ENCODE data around the gene SMIM14. TPM values are rescaled to one million over a fixed set of nuclear protein-coding genes. Genes with fewer than 3 reads are reported as not detected.
A peak's percentile ranks its signal among the peaks of the same experiment; 100 is the strongest.

Gene SMIM14
- total RNA-seq, 1 donor from 2014 or later: 91.0 TPM

DNA sequence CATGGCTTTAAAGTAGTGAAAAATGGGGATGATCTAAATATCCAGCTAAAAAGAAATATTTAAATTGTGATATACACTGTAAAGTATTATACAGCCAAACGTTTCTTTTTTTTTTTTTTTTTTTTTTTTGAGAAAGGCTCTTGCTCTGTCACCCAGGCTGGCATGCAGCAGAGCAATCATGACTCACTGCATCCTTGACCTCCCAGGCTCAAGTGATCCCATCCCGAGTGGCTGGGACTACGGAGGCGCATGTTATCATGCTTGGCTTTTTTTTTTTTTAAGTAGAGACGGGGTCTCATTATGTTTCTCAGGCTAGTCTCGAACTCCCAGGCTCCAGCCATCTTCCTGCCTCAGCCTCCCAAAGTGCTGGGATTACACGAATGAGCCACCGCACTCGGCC lies 17.1 kb downstream of the SMIM14 start:
- Histone ChIP-seq H3K9me3 (ENCODE audit: low read depth) (no peaks in the 10 kb centered on the region), H3K4me2 (no peak overlapping the region), H3F3A (ENCODE audit: low read depth) (peaks cover 9% of the 10 kb centered on the region), H2AFZ (replicated peaks) (no peak overlapping the region), H3K36me3 (no peaks in the 10 kb centered on the region), H3K79me2 (ENCODE audit: low read depth) (no peaks in the 10 kb centered on the region), H3K27me3 (no peaks in the 10 kb centered on the region), H3K9ac (no peak overlapping the region), H3K4me1 (no peaks in the 10 kb centered on the region), H3K4me3 (no peak overlapping the region), H4K20me1 (ENCODE audit: low read depth) (peaks cover 19% of the 10 kb centered on the region), H3K27ac (no peak overlapping the region)
- Mint-ChIP-seq H3K9me3 (no peaks in the 10 kb centered on the region), H3K27ac (no peak overlapping the region), H3K4me3 (no peak overlapping the region), H3K27me3 (ENCODE audit: insufficient read depth, low read depth) (peaks cover 3% of the 10 kb centered on the region), H3K36me3 (no peaks in the 10 kb centered on the region), H3K4me1 (peaks cover 12% of the 10 kb centered on the region)
- no peak for TF ChIP-seq CTCF (IDR thresholded peaks at IDR 0.05)
- no peak for TF ChIP-seq EZH2 (IDR thresholded peaks at IDR 0.05)
- no peak for TF ChIP-seq EZH2phosphoT487 (IDR thresholded peaks at IDR 0.05)
- DNase-seq (ENCODE audit: low spot score): no peak

GRCh38 chr4:39620551-39621313 lies 17.9 kb downstream of the SMIM14 start:
- H3K9ac ChIP-seq: no peak overlapping the region
- Mint-ChIP-seq H3K27ac (no peak overlapping the region), H3K4me3 (no peak overlapping the region), H3K27me3 (ENCODE audit: insufficient read depth, low read depth) (peaks cover 3% of the 10 kb centered on the region), H3K9me3 (no peaks in the 10 kb centered on the region), H3K4me1 (peaks cover 9% of the 10 kb centered on the region), H3K36me3 (no peaks in the 10 kb centered on the region)
- H3K9me3 ChIP-seq (ENCODE audit: low read depth): no peaks in the 10 kb centered on the region
- H3K4me1 ChIP-seq: no peaks in the 10 kb centered on the region
- H3F3A ChIP-seq (ENCODE audit: low read depth): peaks cover 9% of the 10 kb centered on the region
- H3K79me2 ChIP-seq (ENCODE audit: low read depth): no peaks in the 10 kb centered on the region
- H3K27ac ChIP-seq: peak overlapping the region; percentile 24
- no peak overlapping the region for H3K4me3 ChIP-seq
- H3K27me3 ChIP-seq: no peaks in the 10 kb centered on the region
- H2AFZ ChIP-seq (replicated peaks): no peak overlapping the region
- DNase-seq (ENCODE audit: low spot score): no peak
- peaks cover 15% of the 10 kb centered on the region for H4K20me1 ChIP-seq (ENCODE audit: low read depth)
- no peak overlapping the region for H3K4me2 ChIP-seq
- H3K36me3 ChIP-seq: no peaks in the 10 kb centered on the region
- TF ChIP-seq CTCF (IDR thresholded peaks at IDR 0.05) (no peak), EZH2phosphoT487 (IDR thresholded peaks at IDR 0.05) (no peak), EZH2 (IDR thresholded peaks at IDR 0.05) (no peak)

- no peaks in the 10 kb centered on the region for H3K79me2 ChIP-seq (ENCODE audit: low read depth)
- H3K4me2 ChIP-seq: no peak overlapping the region
- Mint-ChIP-seq H3K27ac (no peak overlapping the region), H3K9me3 (no peaks in the 10 kb centered on the region), H3K36me3 (no peaks in the 10 kb centered on the region), H3K27me3 (ENCODE audit: insufficient read depth, low read depth) (peaks cover 3% of the 10 kb centered on the region), H3K4me3 (no peak overlapping the region), H3K4me1 (peaks cover 9% of the 10 kb centered on the region)
- no peak overlapping the region for H3K4me3 ChIP-seq
- no peaks in the 10 kb centered on the region for H3K36me3 ChIP-seq
- H2AFZ ChIP-seq (replicated peaks): no peak overlapping the region
- no peaks in the 10 kb centered on the region for H3K9me3 ChIP-seq (ENCODE audit: low read depth)
- peak overlapping the region; percentile 13 for H3K27ac ChIP-seq
- no peaks in the 10 kb centered on the region for H3K27me3 ChIP-seq
- no peak overlapping the region for H3K9ac ChIP-seq
- H3K4me1 ChIP-seq: no peaks in the 10 kb centered on the region
- DNase-seq (ENCODE audit: low spot score): no peak
- H3F3A ChIP-seq (ENCODE audit: low read depth): peaks cover 9% of the 10 kb centered on the region
- H4K20me1 ChIP-seq (ENCODE audit: low read depth): peaks cover 9% of the 10 kb centered on the region
- TF ChIP-seq EZH2 (IDR thresholded peaks at IDR 0.05): no peak
- TF ChIP-seq CTCF (IDR thresholded peaks at IDR 0.05): no peak
- no peak for TF ChIP-seq EZH2phosphoT487 (IDR thresholded peaks at IDR 0.05)
Observed at GRCh38 chr4:39617534-39617933, 21.1 kb downstream of the SMIM14 start.

Measured in neural progenitor cell (in vitro differentiated cells).